T-helper 1 cell treated with Interleukin-12 subunit alpha and Interleukin-12 subunit beta and Interleukin-4 antibody, amounts not matched to agents 30 μg/mL and 1 μg/mL, for 36 hours (primary cell): Measurements from ENCODE around the gene RNF43.

Source experiments
- H3K27ac Mint-ChIP-seq: one replicate; pipeline ENCODE4 v1.8.0; 2021; ENCODE audit warnings: mild to moderate bottlenecking, mixed read lengths
- H3K27me3 Mint-ChIP-seq: one replicate; pipeline ENCODE4 v1.8.0; 2021; ENCODE audit warnings: low read depth, mixed read lengths
- H3K36me3 Mint-ChIP-seq: one replicate; pipeline ENCODE4 v1.8.0; 2021; ENCODE audit warnings: low read depth, mixed read lengths
- H3K4me1 Mint-ChIP-seq: one replicate; pipeline ENCODE4 v1.8.0; 2021; ENCODE audit warnings: low read depth, mixed read lengths
- H3K4me3 Mint-ChIP-seq: one replicate; pipeline ENCODE4 v1.8.0; 2021; ENCODE audit warnings: mild to moderate bottlenecking, moderate library complexity, mixed read lengths
- H3K9me3 Mint-ChIP-seq: one replicate; pipeline ENCODE4 v1.8.0; 2021; ENCODE audit warnings: mixed read lengths

The RNF43 gene

DNA sequence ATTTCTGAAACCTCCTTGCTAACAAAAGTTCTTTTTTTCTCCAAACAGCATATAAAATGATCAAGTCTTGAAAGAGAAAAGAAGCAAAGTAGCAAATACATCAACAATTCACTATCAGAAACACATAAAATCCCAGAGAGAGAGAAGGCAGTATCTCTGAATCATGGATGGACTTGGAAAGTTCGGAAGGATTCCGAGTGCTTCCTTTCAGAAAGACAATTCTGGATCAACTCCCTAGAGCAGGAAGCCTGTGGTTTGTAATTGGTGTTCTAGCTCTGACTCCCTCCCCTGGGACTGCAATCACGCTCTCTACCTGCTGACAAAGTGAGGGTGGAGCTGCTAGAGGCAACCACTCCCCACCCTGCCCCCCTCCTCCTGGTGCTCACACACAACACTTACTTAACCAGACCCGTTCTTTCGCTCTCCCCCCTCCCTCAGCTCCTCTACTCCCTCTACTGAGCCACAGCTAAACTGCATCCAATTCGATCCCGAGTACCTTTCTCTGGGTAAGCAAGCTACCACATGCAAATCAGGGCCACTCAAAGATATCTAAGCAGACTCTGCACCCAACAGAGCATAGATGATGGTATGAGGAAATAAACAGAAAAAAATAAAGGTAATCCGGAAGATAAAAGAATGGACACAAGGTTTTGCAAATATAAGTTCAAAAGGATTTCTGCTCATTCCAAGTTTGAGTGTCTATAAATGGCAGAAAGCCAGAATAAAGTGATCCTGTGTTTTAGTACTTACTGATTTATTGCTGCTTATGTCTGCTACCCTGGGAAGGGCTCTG is at the start of gene RNF43:
Gene RNF43, minus strand, starts transcription at position 235 of the 793 bp plus-strand sequence. CDS start 1,957 bp downstream, outside the sequence.
- Mint-ChIP-seq H3K36me3 (no peaks in the 10 kb centered on the region), H3K27ac (peak within 1 kb of the TSS; percentile 45), H3K27me3 (no peaks in the 10 kb centered on the region), H3K9me3 (no peaks in the 10 kb centered on the region), H3K4me1 (peaks cover 12% of the 10 kb centered on the region), H3K4me3 (peak within 1 kb of the TSS; percentile 16)

DNA sequence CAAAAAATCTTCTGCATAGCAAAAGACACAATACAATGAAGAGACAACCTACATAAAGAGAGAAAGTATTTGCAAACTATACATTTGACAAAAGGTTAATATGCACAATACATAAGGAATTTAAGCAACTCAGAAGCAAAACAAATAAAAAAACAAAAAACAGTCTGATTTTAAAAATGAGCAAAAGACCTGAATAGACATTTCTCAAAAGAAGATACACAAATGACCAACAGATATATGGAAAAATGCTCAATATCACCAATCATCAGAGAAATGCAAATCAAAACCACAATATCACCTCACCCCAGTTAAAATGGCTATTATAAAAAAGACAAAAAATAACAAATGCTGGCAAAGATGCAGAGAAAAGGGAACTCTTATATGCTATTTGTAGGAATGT is 38.2 kb upstream of the RNF43 start:
- no peaks in the 10 kb centered on the region for H3K4me1 Mint-ChIP-seq
- H3K4me3 Mint-ChIP-seq, result no peak overlapping the region
- no peaks in the 10 kb centered on the region for H3K27me3 Mint-ChIP-seq
- no peaks in the 10 kb centered on the region for H3K9me3 Mint-ChIP-seq
- no peaks in the 10 kb centered on the region for H3K36me3 Mint-ChIP-seq
- H3K27ac Mint-ChIP-seq, result no peak overlapping the region

DNA sequence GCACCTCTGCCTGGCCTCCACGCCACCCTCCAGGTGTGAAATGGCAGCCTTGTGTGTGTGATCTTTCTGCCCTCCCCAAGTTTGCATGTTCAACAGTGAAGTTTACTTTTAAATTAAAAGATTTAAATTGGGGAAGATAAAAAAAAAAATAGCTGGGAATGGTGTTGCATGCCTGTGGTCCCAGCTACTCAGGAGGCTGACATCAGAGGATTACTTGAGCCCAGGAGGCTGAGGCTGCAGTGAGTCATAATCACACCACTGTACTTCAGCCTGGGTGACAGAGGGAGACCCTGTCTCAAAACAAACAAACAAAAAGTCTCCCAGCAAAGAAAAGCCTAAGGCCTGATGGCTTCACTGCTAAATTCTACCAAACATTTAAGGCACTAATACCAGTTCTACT is 35.4 kb upstream of the RNF43 start:
- Mint-ChIP-seq H3K27me3 (no peaks in the 10 kb centered on the region), H3K9me3 (no peaks in the 10 kb centered on the region), H3K27ac (no peak overlapping the region), H3K4me3 (no peak overlapping the region), H3K4me1 (no peaks in the 10 kb centered on the region), H3K36me3 (no peaks in the 10 kb centered on the region)

DNA sequence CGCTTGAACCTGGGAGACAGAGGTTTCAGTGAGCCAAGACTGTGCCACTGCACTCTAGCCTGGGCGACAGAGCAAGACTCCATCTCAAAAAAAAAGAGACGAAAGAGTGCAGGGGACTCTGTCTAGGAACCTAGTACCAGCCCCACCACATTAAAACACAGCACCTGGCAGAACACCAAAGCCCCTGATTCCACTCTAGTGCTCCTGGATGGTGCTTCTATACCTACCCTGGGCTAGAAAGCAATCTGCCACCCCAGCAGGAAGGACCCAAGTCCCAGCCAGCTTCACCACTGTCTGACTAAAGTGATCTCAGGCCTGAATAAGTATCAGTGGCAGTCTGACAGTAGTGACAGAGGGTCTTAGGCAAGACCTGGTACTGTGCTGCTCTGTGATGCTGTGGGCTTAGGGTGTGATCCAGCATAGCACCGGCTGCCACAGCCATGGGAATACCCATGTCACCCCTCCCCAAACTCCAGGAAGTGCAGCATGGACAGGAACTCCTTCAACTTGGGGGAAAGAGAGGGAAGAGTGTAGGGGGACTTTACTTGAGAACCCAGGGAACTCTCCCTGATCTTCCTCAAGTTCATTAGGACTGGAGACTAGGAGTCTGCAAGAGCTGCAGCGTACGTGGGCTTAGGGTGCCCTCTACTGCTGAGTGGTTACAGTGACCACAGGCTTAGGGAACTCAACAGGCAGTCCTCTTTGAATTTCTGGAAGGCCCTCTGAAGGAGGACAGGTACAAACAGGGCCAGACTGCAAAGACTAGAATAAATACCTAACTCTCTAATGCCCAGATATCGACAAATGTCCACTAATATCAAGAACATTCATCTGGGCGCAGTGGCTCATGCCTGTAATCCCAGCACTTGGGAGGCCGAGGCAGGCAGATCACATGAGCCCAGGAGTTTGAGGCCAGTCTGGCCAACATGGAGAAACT is 30.0 kb upstream of the RNF43 start:
- Mint-ChIP-seq H3K27me3 (no peaks in the 10 kb centered on the region), H3K9me3 (no peaks in the 10 kb centered on the region), H3K4me3 (no peak overlapping the region), H3K36me3 (no peaks in the 10 kb centered on the region), H3K4me1 (peaks cover 6% of the 10 kb centered on the region), H3K27ac (no peak overlapping the region)

DNA sequence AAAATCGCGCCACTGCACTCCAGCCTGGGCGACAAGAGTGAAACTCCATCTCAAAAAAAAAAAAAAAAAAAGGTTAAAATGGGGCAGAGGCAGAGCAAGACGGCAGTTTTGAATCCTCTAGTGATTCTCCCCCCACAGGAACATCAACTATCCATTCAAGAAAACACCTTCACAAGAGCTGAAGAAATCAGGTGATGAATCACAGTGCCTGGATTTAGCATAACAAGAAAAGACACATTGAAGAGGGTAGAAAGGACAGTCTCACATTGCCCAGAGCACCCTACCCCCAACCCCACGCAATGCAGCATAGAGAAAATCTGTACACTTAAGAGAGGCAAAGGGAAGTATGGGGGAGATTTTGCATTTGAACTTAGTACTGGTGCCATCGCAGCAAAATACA is 28.8 kb upstream of the RNF43 start:
- Mint-ChIP-seq H3K9me3 (no peaks in the 10 kb centered on the region), H3K4me1 (peaks cover 6% of the 10 kb centered on the region), H3K27me3 (peaks cover 5% of the 10 kb centered on the region)

DNA sequence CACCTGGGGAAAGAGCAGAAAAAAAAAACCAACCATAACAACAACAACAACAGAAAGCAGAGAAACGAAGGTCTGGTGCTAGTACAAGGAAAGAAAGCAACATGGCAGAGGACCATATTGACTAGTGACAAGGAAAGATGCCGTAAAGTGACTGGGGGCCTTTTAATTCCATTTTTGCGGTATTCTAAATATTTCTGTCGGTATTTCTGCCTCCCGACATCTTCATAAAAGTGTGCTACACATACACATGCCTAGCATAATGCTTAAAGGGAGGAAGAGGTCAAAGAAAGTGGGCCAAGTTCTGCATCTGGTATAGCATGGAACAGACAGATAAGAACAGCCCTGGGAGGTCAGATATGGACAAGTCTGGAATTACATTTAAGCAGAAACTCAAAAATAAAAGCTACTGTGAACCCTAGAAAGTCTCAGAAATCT is 19.5 kb upstream of the RNF43 start:
- Mint-ChIP-seq H3K27me3 (peaks cover 9% of the 10 kb centered on the region), H3K4me1 (no peaks in the 10 kb centered on the region), H3K27ac (no peak overlapping the region), H3K9me3 (no peaks in the 10 kb centered on the region), H3K4me3 (no peak overlapping the region), H3K36me3 (no peaks in the 10 kb centered on the region)

More for the DNA sequence above, 28.8 kb upstream of the RNF43 start:
- no peak overlapping the region for H3K4me3 Mint-ChIP-seq
- H3K27ac Mint-ChIP-seq, result no peak overlapping the region
- H3K36me3 Mint-ChIP-seq, result no peaks in the 10 kb centered on the region

DNA sequence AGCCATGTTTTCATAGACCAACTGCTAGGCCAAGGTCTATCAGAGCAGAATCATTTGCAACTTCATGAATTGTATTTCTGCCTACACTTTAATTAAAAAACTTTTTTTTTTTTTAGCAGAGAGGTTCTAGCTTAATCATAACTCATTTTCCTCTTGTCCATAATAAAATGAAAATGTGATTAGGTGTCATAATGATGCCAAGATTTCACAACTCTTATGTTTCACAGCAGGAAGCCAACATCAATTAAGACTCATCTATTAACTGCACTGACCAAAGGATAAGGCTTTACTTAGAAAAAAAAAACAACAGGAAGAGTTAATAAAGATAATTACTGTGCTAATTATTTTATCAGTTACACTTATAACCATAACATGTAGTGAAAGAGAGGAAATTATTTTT is 18.9 kb upstream of the RNF43 start:
- Mint-ChIP-seq H3K27me3 (peaks cover 4% of the 10 kb centered on the region), H3K36me3 (no peaks in the 10 kb centered on the region), H3K9me3 (no peaks in the 10 kb centered on the region), H3K4me3 (no peak overlapping the region), H3K27ac (no peak overlapping the region), H3K4me1 (no peaks in the 10 kb centered on the region)

DNA sequence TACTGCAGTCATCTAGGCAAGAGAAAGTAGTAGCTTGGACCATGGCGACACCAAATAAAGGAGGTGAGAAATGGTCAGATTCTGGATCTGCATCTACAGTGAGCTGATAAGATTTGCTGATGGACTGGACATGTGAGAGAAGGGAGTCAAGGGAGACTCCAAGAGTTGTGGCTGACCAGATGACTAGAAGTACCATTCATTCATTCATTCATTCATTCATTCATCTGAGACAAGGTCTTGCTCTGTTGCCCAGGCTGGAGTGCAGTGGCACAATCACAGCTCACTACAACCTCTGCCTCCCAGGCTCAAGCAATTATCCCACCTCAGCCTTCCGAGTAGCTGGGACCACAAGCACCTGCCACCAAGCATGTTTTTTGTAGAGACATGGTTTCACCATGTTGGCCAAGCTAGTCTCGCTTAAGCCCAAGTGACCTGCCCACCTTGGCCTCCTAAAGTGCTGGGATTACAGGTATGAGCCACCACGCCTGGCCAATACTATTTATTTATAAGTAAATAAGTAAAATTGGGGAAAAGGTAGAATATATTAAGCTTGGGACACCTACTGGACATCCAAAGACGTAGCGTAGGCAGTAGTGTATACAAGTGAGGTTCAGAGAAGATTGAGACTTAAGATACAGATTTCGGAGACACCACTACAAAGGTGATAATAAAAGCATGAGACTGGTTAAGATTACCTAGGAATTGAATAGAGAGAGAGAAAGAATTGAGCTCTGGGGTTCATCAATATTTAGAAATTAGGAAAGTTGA is 15.7 kb upstream of the RNF43 start:
- H3K27me3 Mint-ChIP-seq, result peaks cover 4% of the 10 kb centered on the region
- H3K4me3 Mint-ChIP-seq, result no peak overlapping the region
- H3K36me3 Mint-ChIP-seq, result no peaks in the 10 kb centered on the region
- H3K27ac Mint-ChIP-seq, result no peak overlapping the region
- no peaks in the 10 kb centered on the region for H3K4me1 Mint-ChIP-seq
- H3K9me3 Mint-ChIP-seq, result no peaks in the 10 kb centered on the region

DNA sequence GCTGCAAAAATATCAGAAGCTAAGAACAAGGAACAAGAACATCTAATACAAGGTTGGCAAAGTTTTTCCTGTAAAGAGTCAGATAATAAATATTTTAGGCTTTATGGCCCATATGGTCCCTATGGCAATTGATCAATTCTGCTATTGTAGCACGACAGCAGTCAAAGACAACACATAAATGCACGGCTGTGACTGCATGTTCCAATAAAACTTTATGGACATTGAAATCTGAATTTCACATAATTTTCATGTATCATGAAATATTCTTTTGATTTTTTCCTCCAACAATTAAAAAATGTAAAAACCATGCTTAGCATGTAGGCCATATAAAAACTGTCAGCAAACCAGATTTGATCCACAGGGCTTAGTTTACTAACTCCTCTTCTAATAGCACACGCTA is 10.5 kb upstream of the RNF43 start:
- no peaks in the 10 kb centered on the region for H3K4me1 Mint-ChIP-seq
- H3K4me3 Mint-ChIP-seq, result no peak overlapping the region
- no peaks in the 10 kb centered on the region for H3K9me3 Mint-ChIP-seq
- no peak overlapping the region for H3K27ac Mint-ChIP-seq
- no peaks in the 10 kb centered on the region for H3K36me3 Mint-ChIP-seq
- H3K27me3 Mint-ChIP-seq, result peaks cover 4% of the 10 kb centered on the region

DNA sequence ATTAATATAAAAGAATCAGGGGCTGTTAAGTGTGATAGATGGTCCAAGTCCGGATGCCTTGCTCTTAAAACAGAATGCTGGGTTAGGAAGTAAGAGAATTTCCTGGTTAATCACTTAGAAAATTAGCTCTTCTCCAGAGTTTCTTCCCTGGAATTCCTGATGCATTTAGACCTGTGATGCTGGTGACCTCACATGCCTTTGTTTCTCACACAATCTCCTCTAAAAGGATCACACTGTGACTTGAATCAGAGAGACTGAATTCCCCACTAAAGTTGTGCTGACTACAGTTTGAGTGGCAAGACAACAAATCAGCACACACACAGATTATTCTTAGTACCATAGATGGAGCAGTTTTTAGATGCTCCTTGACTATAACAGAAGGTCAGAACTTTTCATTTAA is 4.4 kb upstream of the RNF43 start:
- no peaks in the 10 kb centered on the region for H3K9me3 Mint-ChIP-seq
- H3K27ac Mint-ChIP-seq, result no peak overlapping the region
- H3K4me1 Mint-ChIP-seq, result peaks cover 12% of the 10 kb centered on the region
- H3K36me3 Mint-ChIP-seq, result no peaks in the 10 kb centered on the region
- H3K4me3 Mint-ChIP-seq, result no peak overlapping the region
- no peaks in the 10 kb centered on the region for H3K27me3 Mint-ChIP-seq

DNA sequence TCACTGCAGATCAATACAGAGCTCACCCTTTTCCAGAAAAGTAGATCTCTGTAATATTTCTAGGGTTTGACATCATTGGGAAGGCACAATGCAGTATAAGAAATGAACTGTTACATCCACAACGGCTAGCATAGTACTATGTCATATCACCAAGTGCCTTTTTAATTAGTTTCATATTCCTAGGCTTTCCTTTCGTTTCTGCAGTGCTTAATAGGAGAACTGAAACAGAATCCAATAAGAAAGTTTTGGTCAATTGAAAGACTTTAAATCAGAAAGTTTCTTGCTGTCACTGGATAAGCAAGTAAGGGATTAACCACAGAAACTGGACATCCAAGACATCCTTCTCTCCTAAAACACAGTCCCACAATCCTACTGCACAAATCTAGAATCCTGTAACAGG is 3.5 kb upstream of the RNF43 start:
- no peaks in the 10 kb centered on the region for H3K27me3 Mint-ChIP-seq
- no peaks in the 10 kb centered on the region for H3K9me3 Mint-ChIP-seq
- H3K36me3 Mint-ChIP-seq, result no peaks in the 10 kb centered on the region

DNA sequence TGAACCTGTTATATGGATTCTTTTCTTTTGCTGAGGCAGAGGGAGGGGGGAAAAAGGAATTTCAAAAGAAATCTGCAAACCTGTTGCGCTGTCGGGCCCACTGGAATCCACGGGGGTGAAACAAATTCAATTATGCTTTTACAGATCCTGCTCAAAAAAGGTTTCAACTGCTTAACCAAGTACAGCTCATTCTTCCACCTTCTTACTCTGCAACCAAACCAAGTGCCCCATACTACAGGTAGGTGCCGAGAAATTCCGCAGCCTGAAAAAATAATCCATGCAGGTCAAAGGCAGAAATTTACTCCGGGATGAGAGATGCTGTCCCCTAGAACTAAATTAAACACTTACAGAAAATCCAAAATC is 416 bp downstream of the RNF43 start:
- Mint-ChIP-seq H3K9me3 (no peaks in the 10 kb centered on the region), H3K27ac (peak overlapping the region; percentile 37), H3K36me3 (no peaks in the 10 kb centered on the region), H3K4me1 (peaks cover 15% of the 10 kb centered on the region), H3K27me3 (no peaks in the 10 kb centered on the region), H3K4me3 (no peak overlapping the region)

More for the DNA sequence above, 3.5 kb upstream of the RNF43 start:
- no peak overlapping the region for H3K27ac Mint-ChIP-seq
- peaks cover 12% of the 10 kb centered on the region for H3K4me1 Mint-ChIP-seq
- H3K4me3 Mint-ChIP-seq, result no peak overlapping the region

DNA sequence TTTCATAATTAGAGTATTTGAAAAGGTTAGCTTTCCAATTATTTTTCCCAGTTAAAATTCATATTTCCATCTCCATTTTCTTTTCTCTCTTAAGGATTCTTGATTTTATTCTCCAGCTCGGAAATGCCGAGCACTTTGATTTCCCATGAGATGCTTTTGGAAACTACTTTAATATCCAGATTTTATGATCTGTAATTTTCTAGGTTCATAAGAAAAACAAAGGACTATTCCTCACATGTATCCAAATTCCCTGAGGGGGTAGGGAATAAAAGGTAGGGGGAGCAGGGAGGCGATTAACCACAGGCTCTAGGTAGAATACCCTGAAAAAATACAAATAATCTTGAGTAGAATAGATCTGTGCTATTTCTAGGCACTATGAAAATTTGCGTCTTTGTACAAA is 938 bp downstream of the RNF43 start:
- Mint-ChIP-seq H3K36me3 (no peaks in the 10 kb centered on the region), H3K27me3 (no peaks in the 10 kb centered on the region), H3K27ac (no peak overlapping the region), H3K9me3 (no peaks in the 10 kb centered on the region), H3K4me3 (no peak overlapping the region), H3K4me1 (peaks cover 16% of the 10 kb centered on the region)

DNA sequence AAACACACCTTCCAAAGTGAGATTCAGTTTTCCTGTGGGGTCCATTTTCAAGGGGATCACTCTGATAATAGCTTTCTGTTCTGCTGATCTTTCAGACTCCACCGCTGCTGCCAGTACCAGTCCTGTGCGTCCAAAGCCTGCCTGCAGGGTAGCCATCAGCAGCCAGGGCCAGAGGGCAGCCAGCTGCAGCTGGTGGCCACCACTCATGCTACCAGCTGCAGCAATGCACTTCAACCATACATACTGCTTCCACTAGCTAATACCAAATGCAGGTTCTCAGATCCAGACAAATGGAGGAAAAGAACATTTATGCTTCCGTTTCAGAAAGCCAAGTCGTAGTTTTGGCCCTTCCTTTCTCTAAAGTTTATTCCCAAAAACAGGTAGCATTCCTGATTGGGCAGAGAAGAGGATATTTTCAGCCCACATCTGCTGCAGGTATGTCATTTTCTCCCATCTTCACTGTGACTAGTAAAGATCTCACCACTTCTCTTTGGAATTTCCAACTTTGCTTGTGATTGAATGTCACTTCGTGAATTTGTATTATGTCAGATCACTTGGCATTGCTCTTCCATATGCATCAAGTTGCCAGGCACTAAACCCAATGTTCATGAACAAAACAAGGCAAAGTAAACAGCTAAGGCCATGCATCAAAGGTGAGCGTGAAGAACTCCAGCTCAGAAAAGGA is 1.8 kb downstream of the RNF43 start:
- Mint-ChIP-seq H3K9me3 (no peaks in the 10 kb centered on the region), H3K4me3 (no peak overlapping the region), H3K27ac (no peak overlapping the region), H3K27me3 (no peaks in the 10 kb centered on the region), H3K36me3 (no peaks in the 10 kb centered on the region), H3K4me1 (peaks cover 16% of the 10 kb centered on the region)
